HG03575 (cell line): ENCODE data around the gene SPTBN5.

Experiments used
- ATAC-seq: cut with Tn5 transposase; IDR thresholded peaks from one replicate; pipeline ENCODE4 v1.9.1; 2021; ENCODE audit not compliant: unreplicated experiment, insufficient number of reproducible peaks, low FRiP score; ENCODE audit errors: extremely low read depth

Gene SPTBN5

DNA sequence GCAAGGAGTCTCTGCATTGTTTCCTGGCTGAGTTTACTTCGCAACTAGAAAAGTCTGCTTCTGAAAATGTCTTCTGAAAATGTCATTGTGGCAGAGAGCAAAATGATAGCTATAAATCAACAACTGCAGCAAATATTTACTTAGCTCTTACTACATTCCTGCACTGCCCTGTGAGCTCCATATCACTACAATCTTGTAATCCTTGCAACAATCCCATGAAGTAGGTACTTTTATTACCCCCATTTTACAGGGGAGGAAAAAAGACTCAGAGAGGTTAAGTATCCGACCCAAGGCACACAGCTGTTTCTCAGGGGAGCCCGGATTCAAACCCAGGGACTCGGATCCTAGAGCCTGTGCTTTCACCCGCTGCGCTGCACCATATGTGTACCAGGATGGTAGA is 34.2 kb upstream of the SPTBN5 start:
- ATAC-seq, result no peak

DNA sequence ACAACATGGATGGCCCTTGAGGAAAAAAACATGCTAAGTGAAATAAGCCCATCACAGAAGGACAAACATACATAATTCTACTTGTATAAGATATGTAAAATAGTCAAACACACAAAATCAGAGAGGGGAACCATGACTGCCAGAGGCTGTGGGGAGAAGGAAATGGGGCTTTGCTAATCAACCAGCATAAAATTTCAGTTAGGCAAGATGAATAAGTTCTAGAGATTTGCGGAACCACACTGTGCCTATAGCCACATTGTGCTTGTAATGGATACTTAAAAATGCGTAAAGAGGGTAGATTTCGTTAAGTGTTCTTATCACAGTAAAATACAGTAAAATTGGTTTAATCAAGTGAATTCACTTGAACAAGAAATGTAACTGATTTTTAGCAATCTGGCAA is 33.7 kb upstream of the SPTBN5 start:
- ATAC-seq, result no peak

DNA sequence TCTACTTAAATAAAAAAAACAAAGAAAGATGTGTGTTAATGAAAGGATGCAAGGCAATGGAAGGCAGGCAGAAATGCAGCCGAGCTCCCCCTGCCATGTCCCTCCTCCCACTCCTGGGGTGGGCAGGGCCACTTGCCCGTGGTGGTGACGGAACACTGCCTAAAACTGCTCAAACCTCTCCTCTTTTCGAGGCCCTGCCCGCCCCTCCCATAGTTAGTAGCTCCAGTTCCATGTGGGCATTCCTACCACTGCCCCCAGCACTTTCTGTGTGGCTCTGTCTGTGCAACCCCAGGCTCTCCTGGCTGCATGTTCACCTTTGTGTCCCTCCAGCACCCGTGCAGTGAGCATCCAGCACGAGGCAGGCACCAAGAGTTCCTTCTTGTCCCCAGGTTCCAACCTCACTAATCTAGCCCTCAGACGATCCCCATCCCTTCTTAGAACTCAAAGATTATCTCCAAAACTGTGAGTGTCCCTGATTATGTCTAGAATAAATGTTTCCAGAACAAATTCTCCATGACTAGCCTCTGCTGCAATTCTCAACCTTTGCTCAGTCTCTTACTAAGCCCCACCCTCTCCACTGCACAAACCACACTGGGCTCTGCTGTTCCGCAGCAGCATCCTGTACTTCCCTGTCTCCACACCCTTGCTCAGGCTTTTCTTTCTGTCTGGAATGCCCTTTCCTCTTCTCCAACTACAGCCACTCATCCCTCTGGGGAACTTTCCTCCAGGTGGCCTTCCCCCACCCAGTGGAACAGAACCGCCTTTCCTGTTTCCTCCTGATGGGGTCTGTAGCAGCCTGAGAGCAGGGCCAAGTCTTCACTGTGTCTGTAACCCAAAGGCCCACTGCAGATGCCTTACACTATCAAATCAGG is 32.6 kb upstream of the SPTBN5 start:
- ATAC-seq, result no peak

DNA sequence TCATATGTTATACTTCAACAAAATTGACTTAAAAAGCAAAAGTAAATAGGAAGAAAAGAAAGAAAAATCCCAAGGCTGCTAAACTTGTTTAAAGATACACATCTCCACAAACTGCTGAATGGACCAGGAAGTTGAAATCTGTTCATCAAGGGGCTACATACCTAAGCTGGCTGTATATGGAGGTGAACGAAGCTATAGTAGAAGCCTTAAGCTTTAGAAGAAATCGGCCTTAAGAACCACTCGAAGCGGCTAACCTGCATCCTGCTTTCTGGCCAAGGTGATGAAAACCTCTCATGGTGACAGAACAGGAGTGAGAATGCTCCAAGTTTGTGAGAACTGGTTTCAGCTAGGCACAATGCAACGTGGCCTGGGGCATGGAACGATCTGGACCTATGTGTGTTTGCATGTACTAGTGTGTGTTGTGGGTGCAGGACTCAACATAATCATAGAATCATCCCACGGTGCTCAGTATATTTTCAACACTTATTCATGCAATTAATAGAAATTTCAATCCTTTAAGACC is 31.3 kb upstream of the SPTBN5 start:
- no peak for ATAC-seq

DNA sequence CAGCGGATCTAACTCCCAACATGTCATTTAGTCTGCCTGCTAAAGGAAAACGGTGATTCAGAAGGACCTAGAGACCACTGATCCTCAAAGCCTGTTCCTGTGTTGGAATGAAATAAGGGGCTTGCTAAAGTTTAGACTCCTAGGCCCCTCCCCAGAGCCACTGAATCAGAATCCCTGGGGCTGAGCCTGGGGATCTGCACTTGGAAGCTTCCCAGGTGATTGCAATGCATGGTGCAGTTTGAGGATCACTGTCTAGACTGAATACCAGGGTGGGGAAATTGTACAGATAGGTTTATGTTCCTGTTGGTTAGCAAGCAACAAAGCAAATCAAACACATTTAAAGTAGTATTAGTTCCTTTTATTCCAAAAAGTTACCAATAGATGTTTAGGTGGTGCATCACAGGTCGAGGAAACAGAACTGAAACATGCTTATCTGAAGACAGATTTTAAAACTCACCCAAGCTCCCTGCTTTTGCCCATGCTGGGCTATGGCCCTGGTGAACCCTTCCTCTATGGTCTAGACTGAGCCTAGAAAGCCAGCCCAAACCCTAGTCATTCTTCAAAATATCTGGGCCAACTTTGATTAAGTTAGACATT is 29.6 kb upstream of the SPTBN5 start:
- no peak for ATAC-seq

DNA sequence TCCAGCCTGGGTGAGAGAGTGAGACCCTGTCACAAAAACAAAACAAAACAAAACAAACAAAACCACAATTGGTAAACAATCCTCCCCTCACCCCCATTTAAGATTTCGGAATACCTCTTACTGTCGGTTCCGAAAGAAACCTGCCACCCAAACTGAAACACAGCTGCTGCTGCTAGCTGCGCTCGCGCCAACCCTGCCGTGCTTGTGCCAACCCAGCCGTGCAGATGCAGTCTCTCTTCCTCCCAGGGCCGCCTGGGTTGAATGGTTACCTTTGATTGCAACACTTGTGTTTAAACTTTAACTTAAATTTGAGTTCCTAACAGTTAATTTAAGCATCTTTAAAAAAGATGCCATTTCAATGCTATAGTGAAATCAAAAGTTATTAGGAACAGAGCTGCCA is 28.5 kb upstream of the SPTBN5 start:
- no peak for ATAC-seq

DNA sequence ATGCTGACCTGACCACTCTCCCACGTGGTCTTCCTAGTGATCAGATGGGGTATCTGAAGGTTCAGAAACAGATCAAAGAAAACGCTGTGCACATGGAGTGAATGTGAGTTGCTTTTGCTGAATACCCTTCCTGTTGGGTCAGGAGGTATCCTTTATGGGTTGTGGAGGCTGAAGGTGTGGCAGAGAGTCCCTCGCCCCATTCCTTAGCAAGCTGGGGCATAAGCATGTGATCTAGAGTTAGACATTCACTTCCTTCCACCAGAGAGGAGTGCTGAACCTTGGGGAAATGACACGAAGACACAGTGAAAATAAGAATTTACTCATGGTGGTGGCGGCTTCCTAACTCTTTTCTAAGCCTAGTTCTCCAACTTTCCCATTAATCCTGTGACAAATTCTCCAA is 27.8 kb upstream of the SPTBN5 start:
- ATAC-seq, result no peak

DNA sequence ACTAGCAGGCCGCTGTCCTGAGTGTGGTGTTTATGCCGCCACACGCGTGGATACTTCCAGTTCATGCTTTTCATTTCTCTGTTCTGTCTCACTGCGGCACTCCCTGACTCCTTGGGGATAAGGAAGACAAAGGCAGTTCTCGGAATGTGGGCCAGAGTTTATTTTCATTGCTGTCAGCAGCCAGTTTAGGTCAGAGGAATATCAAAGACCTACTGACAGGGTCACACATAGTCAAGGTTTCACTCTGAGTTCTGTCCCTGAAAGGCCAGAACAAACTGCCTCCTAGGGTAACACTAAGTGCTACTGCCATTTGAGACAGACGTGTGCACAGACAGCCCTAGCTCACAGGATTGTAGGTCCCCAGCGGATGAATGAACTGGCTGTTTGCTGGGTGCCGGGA is 27.3 kb upstream of the SPTBN5 start:
- ATAC-seq, result no peak

DNA sequence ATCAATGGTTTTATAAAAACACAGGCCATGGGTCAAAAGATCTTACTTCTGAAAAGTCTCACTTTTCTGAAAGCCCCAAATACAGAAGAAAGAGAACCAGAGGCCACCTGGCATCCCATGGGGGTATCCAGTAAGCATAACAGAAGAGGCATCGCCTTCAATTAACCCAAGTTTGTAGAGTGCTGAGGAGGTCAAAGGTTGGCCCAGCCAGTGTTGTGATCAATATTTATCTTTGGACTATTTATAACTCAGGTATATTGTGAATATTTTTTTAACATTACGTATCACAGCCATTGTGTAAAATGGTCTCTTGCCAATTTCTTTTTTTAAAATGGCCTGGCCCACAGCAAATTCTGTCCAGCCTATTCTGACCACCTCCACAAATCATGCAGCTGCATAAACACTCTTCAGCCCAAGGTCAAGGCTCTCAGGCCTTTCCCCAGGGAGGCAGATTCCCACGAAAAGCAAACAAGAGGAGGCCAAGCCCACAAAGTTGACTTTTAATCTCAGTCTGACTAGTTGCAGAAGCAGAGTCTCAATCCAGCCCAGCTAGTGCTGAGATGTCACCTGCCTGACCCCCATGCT is 26.2 kb upstream of the SPTBN5 start:
- no peak for ATAC-seq

DNA sequence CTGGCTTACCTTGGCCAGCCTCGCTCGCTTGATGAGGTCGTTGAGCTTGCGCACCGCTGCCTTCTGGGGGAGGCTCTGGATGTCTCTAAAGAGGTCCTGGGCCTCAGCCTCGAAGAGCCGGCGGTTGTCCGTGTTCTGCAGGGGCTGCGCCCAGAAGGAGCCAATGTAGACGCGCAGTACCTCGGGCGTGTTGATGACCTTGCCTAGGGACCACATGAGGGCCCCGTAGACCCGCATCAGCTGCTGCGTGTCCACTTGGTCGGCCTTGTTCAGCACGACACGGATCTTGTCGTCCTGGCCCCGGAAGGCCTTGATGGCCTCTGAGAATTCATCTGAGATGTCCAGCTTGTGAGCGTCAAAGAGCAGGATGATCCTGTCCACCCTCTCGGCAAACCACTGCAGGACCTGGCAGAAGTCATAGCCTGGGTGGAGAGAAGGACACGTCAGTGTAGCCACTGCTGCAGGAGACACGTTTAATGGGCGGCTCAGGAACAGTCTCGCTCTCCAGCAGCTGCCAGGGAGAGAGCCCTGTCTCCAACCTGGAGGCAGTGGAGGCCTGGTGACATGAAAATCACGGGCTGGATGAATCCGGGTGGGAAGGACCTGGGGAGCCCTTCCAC is 25.5 kb upstream of the SPTBN5 start:
- ATAC-seq, result no peak

DNA sequence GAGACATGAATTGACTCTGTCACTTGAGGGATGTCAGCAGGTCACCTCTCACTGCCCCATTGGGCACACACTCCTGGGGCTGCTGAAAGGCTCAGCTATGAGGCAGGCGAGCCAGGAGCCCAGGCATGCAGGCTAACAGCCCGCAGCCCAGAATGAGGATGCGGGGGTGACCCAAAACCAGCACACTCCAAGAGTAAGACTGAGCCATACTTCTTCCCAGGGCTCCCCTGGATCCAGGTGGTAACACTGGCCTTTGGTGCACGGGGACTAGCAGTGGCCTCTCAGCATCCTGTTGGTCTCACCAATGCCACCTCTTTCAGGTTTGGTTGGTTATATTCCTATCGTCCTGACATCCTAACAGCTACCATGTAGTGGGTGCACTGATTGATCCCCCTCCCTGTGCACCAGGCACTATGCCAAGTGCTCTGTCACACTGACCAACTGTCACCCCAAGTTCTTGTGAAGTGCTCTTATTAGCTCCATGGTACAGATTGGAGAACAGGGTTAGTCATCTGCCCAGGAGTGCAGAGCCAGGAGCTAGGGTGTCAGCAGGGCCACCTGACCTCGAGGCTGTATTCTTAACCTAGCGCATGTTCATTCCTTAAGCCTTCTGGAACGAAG is 24.8 kb upstream of the SPTBN5 start:
- no peak for ATAC-seq

DNA sequence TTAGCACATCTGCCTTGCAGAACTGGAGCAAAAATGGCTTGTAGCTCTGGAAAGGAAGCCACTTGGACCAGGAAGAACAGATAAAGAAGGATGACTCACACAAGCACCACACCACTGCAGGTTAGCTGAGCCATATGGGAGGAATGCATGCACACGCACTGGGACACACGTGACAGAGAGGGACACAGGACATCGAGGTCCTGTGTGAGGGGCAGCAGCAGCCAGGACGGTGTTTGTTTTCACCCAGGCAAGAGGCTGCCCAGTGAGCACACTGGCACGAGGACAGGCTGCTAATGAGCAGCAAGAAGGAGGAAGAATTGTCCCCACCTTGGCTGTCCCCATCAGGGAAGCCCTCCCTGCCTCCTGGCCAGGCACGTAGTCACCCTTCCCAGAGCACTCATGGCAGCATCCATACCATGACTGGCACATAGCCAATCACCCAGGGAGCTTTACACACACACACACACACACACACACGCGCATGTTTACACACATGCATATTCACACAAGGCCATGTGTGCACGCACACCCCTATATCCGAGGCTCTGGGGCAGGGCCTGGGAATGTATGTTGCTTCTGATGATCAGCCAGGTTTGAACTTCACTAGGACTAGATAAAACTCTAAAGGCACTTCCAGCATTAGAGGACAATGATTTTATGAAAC is 24.0 kb upstream of the SPTBN5 start:
- ATAC-seq, result no peak

DNA sequence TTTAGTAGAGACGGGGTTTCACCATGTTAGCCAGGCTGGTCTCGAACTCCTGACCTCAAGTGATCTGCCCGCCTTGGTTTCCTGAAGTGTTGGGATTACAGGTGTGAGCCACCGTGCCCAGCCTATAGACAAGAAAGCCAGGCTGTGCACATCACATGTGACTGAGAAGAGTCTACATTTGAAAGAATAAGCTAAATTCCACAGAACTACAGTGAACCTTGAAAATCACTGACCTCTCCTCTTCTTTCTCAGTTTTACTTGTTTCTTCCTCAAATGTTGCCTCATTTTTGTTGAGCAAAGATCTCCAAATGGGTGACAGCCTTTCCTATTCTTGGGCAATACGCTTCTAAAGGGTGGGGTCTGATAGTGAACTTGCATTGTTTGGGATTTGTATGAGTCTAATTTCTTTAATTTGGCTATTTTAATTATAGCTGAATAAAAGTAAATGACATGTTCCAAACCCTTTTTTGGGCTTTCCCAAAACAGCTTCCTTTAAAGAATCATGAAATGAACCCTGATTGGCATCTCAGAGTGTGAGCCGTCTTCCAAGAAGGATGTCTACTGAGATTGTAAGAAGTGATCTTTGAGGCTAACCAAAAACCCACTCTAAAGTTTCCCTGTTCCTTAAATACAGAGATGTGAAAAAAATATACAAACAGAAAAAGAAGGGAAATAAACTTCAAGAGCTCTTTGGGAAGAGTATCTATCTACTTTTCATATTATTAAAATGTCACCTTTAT is 21.6 kb upstream of the SPTBN5 start:
- no peak for ATAC-seq

DNA sequence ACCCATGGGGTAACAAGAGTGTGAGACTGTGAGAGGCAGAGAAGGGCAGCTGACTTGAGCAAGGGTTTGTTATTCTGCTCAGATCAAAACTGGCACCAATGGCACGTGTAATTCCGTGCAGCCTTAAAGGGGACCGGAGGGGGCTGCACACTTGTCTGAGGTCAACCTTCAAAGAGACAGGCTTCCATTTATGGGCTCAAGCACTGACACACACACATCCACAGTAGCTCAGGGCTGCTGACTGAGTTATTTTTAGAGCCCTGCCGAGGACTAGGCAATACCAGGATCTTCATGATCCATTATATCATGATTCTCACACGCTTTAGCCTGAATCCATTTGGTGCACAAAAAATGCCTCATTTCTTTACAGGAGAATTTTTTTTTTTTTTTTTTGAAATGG is 20.6 kb upstream of the SPTBN5 start:
- no peak for ATAC-seq

DNA sequence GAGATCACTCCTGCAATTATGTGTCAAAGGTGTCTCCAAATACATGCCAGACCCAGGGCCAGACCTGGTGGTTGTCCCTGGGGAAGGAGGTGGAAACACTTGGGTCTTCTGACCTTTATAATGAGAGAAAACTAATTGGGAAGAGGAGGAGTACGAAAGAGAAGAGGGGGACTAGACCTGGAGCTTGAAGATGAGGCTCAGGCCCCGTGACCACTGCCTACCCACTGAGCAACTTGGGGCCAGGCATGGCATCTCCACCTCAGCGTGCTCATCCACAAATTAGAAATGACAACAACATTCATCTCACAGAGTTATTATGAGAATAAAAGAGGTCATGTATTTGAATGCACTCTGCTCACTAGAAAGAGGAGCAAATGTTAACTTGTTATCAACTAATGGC is 19.4 kb upstream of the SPTBN5 start:
- no peak for ATAC-seq

DNA sequence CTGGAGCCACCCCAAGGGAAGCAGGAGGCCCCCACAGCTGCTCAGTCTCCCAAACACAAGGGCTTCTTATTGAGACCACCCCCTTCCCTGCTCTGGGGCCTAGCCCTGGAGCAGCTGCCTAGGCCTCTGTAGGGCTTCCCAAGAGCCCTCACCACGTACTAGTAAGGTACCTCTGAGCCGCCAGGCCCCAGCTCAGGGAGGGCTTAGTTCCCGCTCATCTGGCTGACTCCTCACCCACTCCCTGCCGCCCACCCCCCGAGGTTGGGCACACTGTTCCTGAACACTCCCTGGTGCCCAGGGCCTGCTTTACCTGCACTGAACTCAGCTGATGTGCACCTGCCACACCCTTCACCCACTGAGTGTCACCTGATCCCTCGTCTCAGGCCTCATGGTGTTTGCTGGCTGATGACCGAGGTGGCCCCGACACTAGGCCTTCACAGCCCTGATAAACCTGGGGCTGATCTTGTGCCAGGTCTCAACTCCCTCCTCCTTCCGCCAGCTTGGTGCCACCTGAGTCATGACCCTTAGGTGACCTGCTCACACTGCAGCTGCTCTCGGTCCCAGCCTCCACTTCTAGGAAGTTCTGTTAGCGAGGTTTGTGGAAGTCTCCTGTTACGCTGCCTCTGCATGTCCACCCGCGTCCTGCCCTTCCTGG is 18.0 kb upstream of the SPTBN5 start:
- ATAC-seq, result no peak

DNA sequence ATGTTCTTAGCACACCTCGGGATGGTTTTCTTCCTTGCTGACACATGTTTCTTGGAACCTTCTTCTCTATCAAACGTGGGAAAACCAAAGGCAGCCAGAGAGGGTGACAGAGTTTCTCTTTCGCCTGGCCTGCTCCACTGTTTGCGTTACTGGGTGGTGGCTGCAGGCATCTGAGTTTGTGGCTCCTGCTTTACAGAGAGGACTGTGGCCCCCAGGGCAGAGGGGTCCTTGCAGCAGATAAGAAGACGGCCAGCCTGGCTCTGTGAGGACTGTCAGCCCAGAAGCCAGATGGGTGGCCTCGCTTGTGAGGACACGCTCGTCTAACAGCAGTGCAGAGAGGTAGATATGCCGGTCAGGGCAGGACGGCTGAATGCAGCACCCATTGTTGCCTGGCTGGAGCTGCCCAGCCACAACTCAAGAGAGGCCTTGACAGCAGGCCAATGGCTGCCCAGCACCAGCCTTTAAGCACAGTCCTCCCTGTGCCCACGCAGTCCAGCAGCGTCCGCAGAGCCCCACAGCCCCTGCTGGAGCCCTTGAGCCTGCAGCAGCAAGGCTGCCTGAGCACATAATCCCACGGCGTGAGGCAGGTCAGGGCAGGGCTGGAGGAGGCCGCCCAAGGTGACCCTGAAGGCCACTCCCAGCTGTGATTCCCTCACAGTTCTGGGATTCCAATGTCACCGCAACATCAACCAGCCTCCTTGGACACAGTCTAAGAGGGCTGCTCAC is 15.0 kb upstream of the SPTBN5 start:
- no peak for ATAC-seq
